Ovary (tissue), 3 donors: Measurements from ENCODE around the gene CACNA2D4.

Experiments
- CTCF ChIP-seq, 3 donors: fragments of 450-650 bp in 2 of 3; fragments of 200-600 bp in 1 of 3; IDR thresholded peaks; one replicate each; pipeline versions ENCODE4 v1.5.1 to v1.8.0; 2016 to 2022; ENCODE audit warnings: antibody characterized with exemption in 3 of 3, mild to moderate bottlenecking in 1 of 3
- EP300 ChIP-seq: sonication (generic); formaldehyde crosslinking; IDR thresholded peaks from one replicate; pipeline ENCODE4 v1.6.1; 2017; ENCODE audit warnings: antibody characterized with exemption
- donor health status: DM: no; HTN: no; CAD: no.

- TF ChIP-seq EP300 (no peak), CTCF (IDR thresholded peaks at IDR 0.05) (no peak)
Observed at GRCh38 chr12:1841586-1842182, 76.8 kb downstream of the CACNA2D4 start.
